Neutrophil (primary cell): ENCODE results near the gene F7.

Experiments
- H3K27ac ChIP-seq: fragments of 200-600 bp; sonication (generic); 2 replicates; pipeline ENCODE4 v1.5.1; 2016; ENCODE audit warnings: mild to moderate bottlenecking, moderate library complexity
- H3K27me3 ChIP-seq: fragments of 200-600 bp; sonication (generic); 2 replicates; pipeline ENCODE4 v1.6.0; 2016; ENCODE audit warnings: mild to moderate bottlenecking
- H3K36me3 ChIP-seq: fragments of 200-600 bp; sonication (generic); 2 replicates; pipeline ENCODE4 v1.5.1; 2017
- H3K4me1 ChIP-seq, 2 experiments: fragments of 200-600 bp in 1 of 2; sonication (generic) in 1 of 2; 1 replicate in 1 of 2; 2 replicates in 1 of 2; pipeline versions ENCODE4 v1.5.1 to v1.6.1; 2013 to 2016; ENCODE audit warnings: low read depth in 1 of 2, low read length in 1 of 2, mild to moderate bottlenecking in 1 of 2, moderate library complexity in 1 of 2; ENCODE audit not compliant: control insufficient read depth in 1 of 2, insufficient read depth in 1 of 2
- H3K4me3 ChIP-seq, 2 experiments: fragments of 200-600 bp in 1 of 2; sonication (generic) in 1 of 2; 1 replicate in 1 of 2; 2 replicates in 1 of 2; pipeline ENCODE4 v1.5.1; 2013 to 2016; ENCODE audit warnings: low read depth in 1 of 2, low read length in 1 of 2, mild to moderate bottlenecking in 1 of 2, moderate library complexity in 1 of 2
- H3K9me3 ChIP-seq: fragments of 200-600 bp; sonication (generic); 2 replicates; pipeline ENCODE4 v1.5.1; 2016
- CTCF ChIP-seq: fragments of 200-600 bp; sonication (generic); IDR thresholded peaks from 2 replicates; pipeline ENCODE4 v1.5.1; 2016; ENCODE audit warnings: antibody characterized with exemption

The F7 gene

GRCh38 chr13:113082198-113083021 is 23.2 kb upstream of the F7 start:
- Histone ChIP-seq H3K4me3 (no peak overlapping the region), H3K27me3 (no peaks in the 10 kb centered on the region), H3K36me3 (no peaks in the 10 kb centered on the region), H3K9me3 (no peaks in the 10 kb centered on the region), H3K4me1 (no peaks in the 10 kb centered on the region), H3K27ac (no peak overlapping the region)
- no peak for TF ChIP-seq CTCF

- Histone ChIP-seq H3K36me3 (no peaks in the 10 kb centered on the region), H3K27ac (no peak overlapping the region), H3K4me1 (no peaks in the 10 kb centered on the region), H3K4me3 (no peak overlapping the region), H3K9me3 (no peaks in the 10 kb centered on the region), H3K27me3 (no peaks in the 10 kb centered on the region)
- TF ChIP-seq CTCF = no peak
Measured at GRCh38 chr13:113083022-113083373, 22.6 kb upstream of the F7 start.

- Histone ChIP-seq H3K9me3 (no peaks in the 10 kb centered on the region), H3K4me1 (no peaks in the 10 kb centered on the region), H3K27ac (no peak overlapping the region), H3K4me3 (no peak overlapping the region), H3K27me3 (no peaks in the 10 kb centered on the region), H3K36me3 (no peaks in the 10 kb centered on the region)
- no peak for TF ChIP-seq CTCF
Measured at GRCh38 chr13:113083402-113084061, 22.1 kb upstream of the F7 start.

- Histone ChIP-seq H3K4me1 (no peaks in the 10 kb centered on the region), H3K27ac (no peak overlapping the region), H3K4me3 (no peak overlapping the region), H3K9me3 (no peaks in the 10 kb centered on the region), H3K27me3 (no peaks in the 10 kb centered on the region), H3K36me3 (no peaks in the 10 kb centered on the region)
- TF ChIP-seq CTCF = no peak
Measured at GRCh38 chr13:113084094-113084942, 21.3 kb upstream of the F7 start.

GRCh38 chr13:113084943-113085540 is 20.5 kb upstream of the F7 start:
- Histone ChIP-seq H3K36me3 (no peaks in the 10 kb centered on the region), H3K4me1 (no peaks in the 10 kb centered on the region)
- no peak for TF ChIP-seq CTCF

More at GRCh38 chr13:113084943-113085540, 20.5 kb upstream of the F7 start:
- Histone ChIP-seq H3K27me3 (no peaks in the 10 kb centered on the region), H3K4me3 (no peak overlapping the region), H3K9me3 (no peaks in the 10 kb centered on the region), H3K27ac (no peak overlapping the region)
